NAMALWA (cell line): ENCODE data around the gene IL1F10.

Experiments
- DNase-seq: peaks from one replicate; pipeline ENCODE4 v3.0.0-alpha.2; 2015; ENCODE audit warnings: low spot score

The IL1F10 gene

DNA sequence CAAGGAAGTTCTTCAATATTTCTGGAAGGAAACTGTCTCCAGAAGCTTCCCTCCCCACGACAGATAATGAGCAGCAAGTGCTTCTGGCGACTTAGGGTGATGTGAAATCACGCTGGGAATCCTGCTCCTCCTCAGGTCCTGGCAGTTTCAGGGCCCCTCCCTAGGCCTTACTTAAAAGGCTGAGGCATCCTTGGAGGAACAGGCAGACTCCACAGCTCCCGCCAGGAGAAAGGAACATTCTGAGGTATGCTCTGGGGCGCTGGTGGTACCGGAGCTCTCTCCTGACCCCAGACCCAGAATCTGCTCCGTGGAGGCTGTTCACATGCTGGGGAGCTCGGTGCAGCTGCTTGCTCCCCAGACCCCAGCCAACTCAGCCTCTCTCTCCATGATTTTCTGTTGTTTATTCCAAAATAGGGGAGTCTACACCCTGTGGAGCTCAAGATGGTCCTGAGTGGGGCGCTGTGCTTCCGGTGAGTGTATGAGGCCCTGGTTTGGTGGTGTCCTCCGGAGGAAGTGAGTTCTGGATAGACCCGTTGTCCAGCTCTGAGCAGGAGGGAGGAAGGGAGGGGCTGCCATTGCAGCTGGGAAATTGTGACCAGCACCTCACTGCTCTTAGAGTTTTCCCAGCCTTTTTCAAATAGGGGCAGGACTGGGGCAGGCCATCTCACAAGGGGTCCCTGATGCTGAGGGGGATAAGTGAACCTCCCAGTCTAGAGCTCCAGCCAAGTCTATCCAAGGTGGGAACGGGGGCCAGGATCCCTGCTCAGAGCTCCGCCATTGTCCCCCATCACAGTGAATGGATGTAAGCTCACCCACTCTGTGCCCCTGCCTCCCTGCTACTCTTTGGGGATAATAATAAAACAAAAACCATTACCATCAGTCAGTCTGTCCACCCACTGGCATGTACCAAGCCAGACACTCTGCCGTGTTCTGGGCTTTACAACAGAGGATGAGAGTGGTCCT lies 8.5 kb upstream of the IL1F10 start, which contains the start of gene IL36RN:
IL36RN (plus strand) TSS at position 201 of the 963 bp plus-strand sequence; CDS start at position 442, 241 bp downstream.
- DNase-seq: no peak

DNA sequence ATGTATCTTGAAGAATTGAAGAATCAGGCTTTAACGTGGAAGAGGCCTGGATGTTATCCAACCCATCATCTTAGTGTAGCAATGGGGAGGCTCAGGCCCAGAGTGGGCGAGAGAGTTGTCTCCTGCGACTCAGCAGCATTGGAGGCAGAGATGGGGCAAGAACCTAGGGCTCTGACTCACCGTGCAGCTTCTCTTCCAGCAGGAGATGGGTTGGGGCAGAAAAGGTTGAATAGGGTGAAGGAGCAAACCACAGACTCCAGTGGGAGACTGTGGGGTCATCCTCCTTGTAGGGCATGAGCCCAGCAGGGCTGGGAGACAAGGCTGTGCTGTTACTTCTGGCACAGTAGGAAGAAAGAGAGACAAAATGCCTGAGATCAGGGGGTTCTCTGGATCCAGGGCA lies 7.4 kb upstream of the IL1F10 start:
- DNase-seq: no peak

- DNase-seq: no peak
These were observed 7.0 kb upstream of the IL1F10 start for GRCh38 chr2:113060796-113061195.

- DNase-seq: no peak
These were observed 6.5 kb upstream of the IL1F10 start for GRCh38 chr2:113061241-113061640.

DNA sequence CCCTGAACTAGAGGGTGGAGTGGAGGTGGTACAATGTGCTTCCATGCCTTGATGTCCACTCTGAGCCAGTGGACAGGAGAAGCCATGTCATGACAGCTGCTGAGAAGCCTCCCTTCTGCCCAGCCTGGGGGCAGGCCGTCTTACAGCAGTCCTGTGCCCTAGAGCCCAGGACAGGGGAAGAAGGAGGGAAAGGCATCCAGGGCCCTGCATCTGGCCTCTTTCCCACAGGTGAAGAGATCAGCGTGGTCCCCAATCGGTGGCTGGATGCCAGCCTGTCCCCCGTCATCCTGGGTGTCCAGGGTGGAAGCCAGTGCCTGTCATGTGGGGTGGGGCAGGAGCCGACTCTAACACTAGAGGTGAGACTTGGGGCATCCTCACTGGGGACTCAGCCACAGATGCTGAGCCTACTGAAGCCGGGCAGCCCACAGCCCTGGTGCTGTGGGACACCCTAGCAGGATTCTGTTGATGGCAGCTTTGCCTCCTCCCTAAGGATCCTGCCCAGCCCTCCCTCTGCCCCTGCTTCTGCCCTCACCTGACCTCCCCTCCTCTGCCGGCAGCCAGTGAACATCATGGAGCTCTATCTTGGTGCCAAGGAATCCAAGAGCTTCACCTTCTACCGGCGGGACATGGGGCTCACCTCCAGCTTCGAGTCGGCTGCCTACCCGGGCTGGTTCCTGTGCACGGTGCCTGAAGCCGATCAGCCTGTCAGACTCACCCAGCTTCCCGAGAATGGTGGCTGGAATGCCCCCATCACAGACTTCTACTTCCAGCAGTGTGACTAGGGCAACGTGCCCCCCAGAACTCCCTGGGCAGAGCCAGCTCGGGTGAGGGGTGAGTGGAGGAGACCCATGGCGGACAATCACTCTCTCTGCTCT lies 5.6 kb upstream of the IL1F10 start:
- no peak for DNase-seq

GRCh38 chr2:113064281-113064680 lies 3.5 kb upstream of the IL1F10 start:
- DNase-seq: no peak

DNA sequence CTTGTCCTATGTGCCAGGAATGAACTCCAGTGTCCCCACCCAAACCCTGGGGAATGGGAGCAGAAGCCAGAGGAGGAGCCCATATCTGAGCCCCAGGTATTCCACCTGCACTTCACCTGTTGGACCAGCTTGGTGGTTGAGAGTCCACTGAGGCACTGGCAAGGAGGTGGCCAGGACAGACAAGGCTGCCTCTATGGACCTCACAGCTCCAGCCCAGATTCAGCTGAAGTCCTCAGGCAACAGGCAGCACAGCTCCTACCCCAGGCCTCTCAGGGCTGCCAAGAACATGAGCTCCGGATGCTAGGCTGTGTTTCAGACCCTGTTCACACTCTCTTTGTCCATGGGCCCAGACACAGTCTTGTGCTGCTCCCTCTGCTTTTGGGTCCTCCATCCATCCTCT lies 2.9 kb upstream of the IL1F10 start:
- no peak for DNase-seq

GRCh38 chr2:113068249-113068648 lies 479 bp downstream of the IL1F10 start:
- DNase-seq: no peak

DNA sequence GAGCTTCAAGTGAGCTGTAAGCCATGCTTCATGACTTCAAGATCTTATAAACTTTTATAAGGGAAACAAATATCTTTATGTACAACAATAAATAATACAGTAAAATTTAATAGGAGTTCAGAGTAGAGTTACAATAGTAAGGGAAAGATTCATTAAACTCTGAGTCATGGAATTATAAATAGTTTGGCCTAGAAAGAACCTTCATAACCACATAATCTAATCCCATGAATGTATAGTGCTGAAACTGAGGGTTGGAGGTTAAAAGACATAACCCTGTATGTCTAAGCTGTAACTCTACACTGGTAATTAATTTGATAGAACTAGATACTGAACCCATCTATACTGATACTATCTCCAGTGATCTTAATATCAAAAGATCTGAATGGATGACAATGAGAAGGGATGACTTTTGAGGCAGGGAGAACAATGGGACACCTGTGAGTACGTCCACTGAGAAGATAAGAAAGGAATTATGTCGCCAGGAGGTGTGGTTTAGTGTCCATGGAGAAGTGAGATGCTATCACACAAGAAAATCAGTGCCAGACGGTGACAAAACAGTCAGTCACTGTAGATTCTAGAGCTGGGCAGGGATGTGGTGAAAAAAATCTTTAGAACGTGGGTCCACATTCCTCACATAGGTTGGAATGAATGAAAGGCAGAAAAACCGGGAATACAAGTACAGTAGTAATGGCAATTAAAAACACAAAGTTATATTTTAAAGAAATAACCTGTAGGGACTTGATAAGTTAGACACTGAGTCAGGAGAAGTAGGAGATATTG lies 1.1 kb downstream of the IL1F10 start:
- no peak for DNase-seq

DNA sequence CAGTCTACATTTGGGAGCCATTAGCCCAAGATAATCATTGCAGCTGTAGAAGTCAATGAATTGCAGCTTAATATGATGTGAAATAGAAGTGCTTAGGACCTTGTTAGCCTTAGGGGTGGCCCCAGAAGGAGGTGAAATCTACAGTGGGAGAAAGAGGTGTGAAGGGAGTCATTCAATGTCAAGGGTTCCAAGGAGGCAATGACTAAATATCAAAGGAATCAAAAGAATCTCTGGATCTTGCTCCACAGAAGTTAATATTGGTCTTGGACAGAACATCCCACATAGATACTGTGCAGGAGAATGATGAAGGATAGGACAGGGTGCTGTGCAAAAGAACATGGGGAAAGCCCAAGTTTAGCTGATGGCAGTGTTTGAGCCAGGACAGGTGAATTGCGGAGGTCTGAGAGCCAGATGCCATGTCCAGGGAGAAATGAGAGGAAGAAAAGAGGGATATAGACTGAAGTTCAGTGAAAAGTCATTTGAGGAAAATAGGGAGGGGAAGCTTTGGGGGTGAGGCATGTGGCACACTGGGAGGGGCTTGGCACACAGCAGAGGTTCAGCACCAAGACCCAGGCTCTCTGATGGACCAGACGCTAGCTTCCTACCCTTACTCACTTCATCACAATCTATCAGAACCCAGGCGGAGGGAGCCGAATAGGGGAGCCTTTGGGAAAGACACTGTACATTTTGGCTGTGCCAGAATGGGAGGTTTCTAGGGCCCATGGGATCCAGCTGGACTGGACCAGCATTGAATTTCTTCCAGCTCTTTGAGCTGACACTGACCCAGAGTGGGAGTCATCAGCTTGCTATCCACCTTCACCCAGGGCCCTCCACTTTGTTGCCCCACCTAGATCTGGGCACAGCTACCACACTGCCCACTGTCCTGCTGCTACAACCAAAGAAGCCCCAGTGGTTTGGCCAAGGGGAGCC lies 2.2 kb downstream of the IL1F10 start:
- DNase-seq: no peak

GRCh38 chr2:113070606-113070975 lies 2.8 kb downstream of the IL1F10 start:
- DNase-seq: no peak

DNA sequence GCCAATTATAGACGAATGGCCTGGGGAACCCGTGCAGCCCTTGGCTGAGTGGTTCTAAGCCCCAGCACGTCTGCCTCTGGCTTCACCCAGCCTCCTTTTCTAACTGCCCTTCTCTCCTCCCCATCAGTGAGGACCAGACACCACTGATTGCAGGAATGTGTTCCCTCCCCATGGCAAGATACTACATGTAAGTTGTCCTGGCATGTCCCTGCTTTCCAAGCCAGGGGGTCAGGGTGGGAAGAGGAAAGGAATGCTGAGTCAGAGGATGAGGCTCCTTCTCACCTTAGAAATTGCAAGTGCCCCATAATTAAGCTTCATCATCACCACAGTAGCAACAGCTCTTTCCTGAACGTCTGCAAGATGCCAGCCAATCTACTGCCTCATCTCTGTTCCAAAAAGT lies 4.8 kb downstream of the IL1F10 start:
- no peak for DNase-seq

GRCh38 chr2:113073325-113073834 lies 5.6 kb downstream of the IL1F10 start:
- DNase-seq: no peak

GRCh38 chr2:113075030-113075429 lies 7.3 kb downstream of the IL1F10 start:
- no peak for DNase-seq

DNA sequence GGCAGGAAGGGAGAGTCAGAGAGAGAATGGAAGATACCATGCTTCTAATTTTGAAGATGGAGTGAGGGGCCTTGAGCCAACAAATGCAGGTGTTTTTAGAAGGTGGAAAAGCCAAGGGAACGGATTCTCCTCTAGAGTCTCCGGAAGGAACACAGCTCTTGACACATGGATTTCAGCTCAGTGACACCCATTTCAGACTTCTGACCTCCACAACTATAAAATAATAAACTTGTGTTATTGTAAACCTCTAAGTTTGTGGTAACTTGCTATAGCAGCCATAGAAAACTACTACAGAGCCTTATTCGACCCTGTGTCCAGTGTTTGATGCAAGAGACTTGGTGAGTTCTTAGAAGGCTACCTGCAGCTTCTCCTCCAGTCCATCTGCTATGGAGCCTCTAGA lies 7.8 kb downstream of the IL1F10 start:
- DNase-seq: no peak

DNA sequence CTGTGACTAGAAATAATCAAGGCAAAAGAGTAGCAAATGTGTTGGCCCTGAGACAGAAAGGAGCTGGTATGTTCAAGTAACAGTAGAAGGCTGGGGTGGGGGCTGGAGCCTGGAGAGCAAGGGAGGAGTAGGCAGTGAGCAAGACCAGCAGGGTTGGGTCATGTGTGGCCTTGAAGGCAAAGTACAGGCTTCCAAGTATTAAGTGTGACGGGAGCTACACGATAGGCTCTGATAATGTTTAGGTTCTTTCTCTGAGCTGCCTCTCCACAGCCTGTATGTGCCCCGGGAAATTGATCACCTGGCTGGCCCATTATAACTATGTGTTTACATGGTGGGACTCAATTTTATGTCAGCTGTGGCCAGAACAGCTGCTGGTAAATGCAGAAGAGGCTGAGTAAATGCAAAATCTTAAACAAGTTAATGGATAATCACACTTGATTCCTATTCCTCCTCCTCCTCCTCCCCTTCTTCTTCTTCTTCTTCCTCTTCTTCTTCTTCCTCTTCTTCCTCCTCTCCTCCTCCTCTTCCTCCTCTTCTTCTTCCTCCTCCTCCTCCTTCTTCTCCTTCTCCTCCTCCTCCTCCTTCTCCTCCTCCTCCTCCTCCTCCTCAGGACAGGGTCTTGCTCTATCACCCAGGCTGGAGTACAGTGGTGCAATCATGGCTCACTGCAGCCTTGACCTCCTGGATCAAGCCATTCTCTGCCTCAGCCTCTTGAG lies 9.3 kb downstream of the IL1F10 start:
- DNase-seq: no peak

DNA sequence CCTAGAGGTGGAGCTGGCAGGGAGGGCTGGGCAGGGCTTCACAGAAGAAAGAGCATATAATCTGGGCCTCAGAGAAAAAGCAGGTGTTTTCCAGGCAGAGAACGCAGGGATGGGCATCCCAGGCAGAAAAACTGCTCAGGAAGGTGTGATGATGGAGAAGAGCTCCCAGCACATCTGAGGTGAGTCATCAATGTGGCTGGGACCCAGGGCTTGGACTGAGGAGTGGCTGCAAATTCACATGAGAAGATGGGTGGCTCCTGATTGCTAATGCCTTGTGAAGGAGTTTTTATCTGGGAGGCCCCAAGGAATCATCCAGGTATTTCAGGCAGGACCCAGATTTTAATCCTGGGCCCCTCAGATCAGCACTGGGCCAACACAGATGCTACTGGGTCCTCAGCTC lies 10.2 kb downstream of the IL1F10 start:
- DNase-seq: no peak

DNA sequence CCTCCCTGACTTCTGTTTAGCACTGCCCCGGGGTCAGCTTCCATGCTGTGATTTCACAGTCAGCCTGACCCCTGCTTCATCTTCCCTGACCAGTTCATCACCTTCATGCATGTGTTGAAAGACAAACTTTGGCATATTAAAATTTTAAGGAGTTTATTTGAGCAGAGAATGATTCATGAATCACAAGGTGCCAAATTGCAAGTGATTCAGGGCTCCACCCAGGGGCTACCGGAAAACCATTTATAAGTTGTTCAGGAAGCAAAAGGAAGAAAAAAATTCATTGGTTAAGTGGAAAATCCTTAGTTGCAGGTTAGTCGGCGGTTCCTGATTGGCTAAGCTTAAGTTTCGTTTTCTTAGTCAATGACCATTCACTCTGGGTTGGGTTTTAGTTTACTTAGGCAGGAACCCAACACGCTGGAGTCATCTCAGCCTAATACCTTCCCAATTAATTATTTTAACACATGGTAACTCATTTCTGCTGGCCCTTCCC lies 10.6 kb downstream of the IL1F10 start:
- no peak for DNase-seq

- DNase-seq: no peak
These were observed 11.4 kb downstream of the IL1F10 start for GRCh38 chr2:113079131-113079530.

DNA sequence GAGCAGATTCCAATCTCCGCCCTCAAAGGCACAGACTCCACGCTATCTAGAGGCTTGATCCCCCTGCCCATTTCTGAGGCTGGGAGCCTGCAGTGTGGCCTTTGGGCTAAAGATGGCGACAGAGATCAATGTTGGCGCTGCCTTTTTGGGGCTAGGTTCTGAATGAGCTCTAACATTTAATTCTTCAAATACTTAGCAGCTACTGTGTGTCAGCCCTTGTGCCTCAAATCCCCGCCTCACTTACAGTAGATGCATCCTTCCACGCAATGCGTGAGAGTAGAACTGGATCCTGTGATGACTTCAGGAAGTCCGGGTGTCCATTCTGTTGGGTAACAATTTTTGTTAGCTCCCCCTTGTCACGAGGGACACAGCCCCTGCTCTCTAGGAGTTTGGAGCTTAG lies 12.4 kb downstream of the IL1F10 start:
- DNase-seq: peak; percentile 64
